ENCODE results near the gene TMPRSS9.
"Not testable (repeated sequence)": the region's sequence is repeated elsewhere in the genome, so short reads cannot be mapped to it uniquely, and the experiment has no call there.

The TMPRSS9 gene

DNA sequence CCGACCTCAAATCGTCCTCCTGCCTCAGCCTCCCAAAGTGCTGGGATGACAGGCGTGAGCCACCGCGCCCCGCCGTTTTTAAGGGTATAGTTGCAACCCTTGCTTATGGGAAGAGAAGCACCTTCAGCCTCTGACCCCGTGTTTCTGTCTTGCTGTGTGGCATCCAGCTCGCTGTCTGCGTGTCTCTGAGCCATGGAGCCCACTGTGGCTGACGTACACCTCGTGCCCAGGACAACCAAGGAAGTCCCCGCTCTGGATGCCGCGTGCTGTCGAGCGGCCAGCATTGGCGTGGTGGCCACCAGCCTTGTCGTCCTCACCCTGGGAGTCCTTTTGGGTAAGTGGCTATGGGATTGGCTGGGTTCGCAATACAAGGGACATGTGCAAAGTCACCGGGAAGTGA is 29.5 kb downstream of the TMPRSS9 start:
- H2AFZ ChIP-seq (ENCODE audit: low read length): no peak overlapping the region
- H3K79me2 ChIP-seq (ENCODE audit: insufficient read depth, low read length): no peaks in the 10 kb centered on the region
- H3K9me2 ChIP-seq (ENCODE audit: low read depth, low read length): no peaks in the 10 kb centered on the region
- TF ChIP-seq CTCF (IDR thresholded peaks at IDR 0.05; ENCODE audit: low read length) (no peak), EZH2 (IDR thresholded peaks at IDR 0.05; ENCODE audit: borderline replicate concordance, low read length) (no peak)
- no peaks in the 10 kb centered on the region for H3K9me3 ChIP-seq (ENCODE audit: low read length)
- no peak overlapping the region for H3K27ac ChIP-seq (ENCODE audit: low read depth, low read length, poor library complexity, severe bottlenecking)
- H4K20me1 ChIP-seq (ENCODE audit: insufficient read depth, low read length): no peaks in the 10 kb centered on the region
- H3K4me1 ChIP-seq (ENCODE audit: insufficient read depth, low read length, severe bottlenecking): peaks cover 10% of the 10 kb centered on the region
- H3K4me2 ChIP-seq (ENCODE audit: low read length): no peak overlapping the region
- no peaks in the 10 kb centered on the region for H3F3A ChIP-seq (ENCODE audit: insufficient read depth, low read length)
- H3K36me3 ChIP-seq (ENCODE audit: insufficient read depth, low read length): no peaks in the 10 kb centered on the region
- no peaks in the 10 kb centered on the region; the same call in 1 of the 2 replicates for H3K27me3 ChIP-seq (ENCODE audit: insufficient read depth, low read length)
- H3K4me3 ChIP-seq (ENCODE audit: low read depth, low read length, poor library complexity, severe bottlenecking): no peak overlapping the region
- no peak overlapping the region for H3K9ac ChIP-seq (ENCODE audit: low read length)

DNA sequence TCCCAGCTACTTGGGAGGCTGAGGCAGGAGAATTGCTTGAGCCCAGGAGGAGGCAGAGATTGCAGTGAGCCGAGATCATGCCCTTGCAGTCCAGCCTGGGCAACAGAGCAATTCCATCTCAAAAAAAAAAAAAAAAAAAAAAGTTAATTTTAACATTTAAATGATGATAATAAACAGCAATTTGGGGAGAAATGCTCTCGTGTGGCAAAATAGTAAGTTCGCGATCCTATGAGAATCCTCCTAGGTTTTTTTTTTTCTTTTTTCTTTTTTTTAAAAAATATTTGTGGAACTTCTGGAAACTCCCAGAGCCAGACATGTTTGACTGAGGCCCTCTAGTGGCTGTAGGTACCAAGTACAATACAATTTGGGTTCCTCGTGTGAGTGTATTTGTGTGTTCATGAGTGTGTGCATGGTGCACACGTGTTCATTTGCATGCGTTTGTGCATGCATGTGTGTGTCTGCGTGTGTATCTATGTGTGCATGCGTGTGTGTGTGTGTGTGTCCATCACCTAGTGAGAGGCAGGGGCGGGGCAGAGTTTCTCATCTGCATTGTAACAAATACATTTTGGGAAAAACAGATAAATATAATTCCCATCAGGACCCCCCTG is 31.2 kb downstream of the TMPRSS9 start:
- Histone ChIP-seq H3F3A (ENCODE audit: insufficient read depth, low read length) (no peaks in the 10 kb centered on the region), H2AFZ (ENCODE audit: low read length) (no peak overlapping the region), H3K27me3 (ENCODE audit: insufficient read depth, low read length) (peaks cover 4% of the 10 kb centered on the region; the same call in 1 of the 2 replicates), H3K9me2 (ENCODE audit: low read depth, low read length) (no peaks in the 10 kb centered on the region), H3K9ac (ENCODE audit: low read length) (no peak overlapping the region), H4K20me1 (ENCODE audit: insufficient read depth, low read length) (no peaks in the 10 kb centered on the region), H3K4me1 (ENCODE audit: insufficient read depth, low read length, severe bottlenecking) (peaks cover 14% of the 10 kb centered on the region), H3K36me3 (ENCODE audit: insufficient read depth, low read length) (no peaks in the 10 kb centered on the region), H3K4me2 (ENCODE audit: low read length) (no peak overlapping the region), H3K9me3 (ENCODE audit: low read length) (no peaks in the 10 kb centered on the region), H3K4me3 (ENCODE audit: low read depth, low read length, poor library complexity, severe bottlenecking) (no peak overlapping the region), H3K79me2 (ENCODE audit: insufficient read depth, low read length) (no peaks in the 10 kb centered on the region), H3K27ac (ENCODE audit: low read depth, low read length, poor library complexity, severe bottlenecking) (no peak overlapping the region)
- TF ChIP-seq EZH2 (IDR thresholded peaks at IDR 0.05; ENCODE audit: borderline replicate concordance, low read length): no peak
- TF ChIP-seq CTCF (IDR thresholded peaks at IDR 0.05; ENCODE audit: low read length): peak; percentile 76

GRCh38 chr19:2392366-2392765 is 32.3 kb downstream of the TMPRSS9 start:
- no peak for TF ChIP-seq EZH2 (IDR thresholded peaks at IDR 0.05; ENCODE audit: borderline replicate concordance, low read length)
- no peak for TF ChIP-seq CTCF (IDR thresholded peaks at IDR 0.05; ENCODE audit: low read length)
- H4K20me1 ChIP-seq (ENCODE audit: insufficient read depth, low read length): no peaks in the 10 kb centered on the region
- H3K4me3 ChIP-seq (ENCODE audit: low read depth, low read length, poor library complexity, severe bottlenecking): no peak overlapping the region
- no peaks in the 10 kb centered on the region for H3K9me2 ChIP-seq (ENCODE audit: low read depth, low read length)
- no peak overlapping the region for H3K4me2 ChIP-seq (ENCODE audit: low read length)
- H3K4me1 ChIP-seq (ENCODE audit: insufficient read depth, low read length, severe bottlenecking): peaks cover 14% of the 10 kb centered on the region
- no peak overlapping the region for H3K27ac ChIP-seq (ENCODE audit: low read depth, low read length, poor library complexity, severe bottlenecking)
- peaks cover 8% of the 10 kb centered on the region; the same call in 1 of the 2 replicates for H3K27me3 ChIP-seq (ENCODE audit: insufficient read depth, low read length)
- no peak overlapping the region for H3K9ac ChIP-seq (ENCODE audit: low read length)
- no peaks in the 10 kb centered on the region for H3F3A ChIP-seq (ENCODE audit: insufficient read depth, low read length)
- no peaks in the 10 kb centered on the region for H3K9me3 ChIP-seq (ENCODE audit: low read length)
- no peaks in the 10 kb centered on the region for H3K36me3 ChIP-seq (ENCODE audit: insufficient read depth, low read length)
- H2AFZ ChIP-seq (ENCODE audit: low read length): no peak overlapping the region
- H3K79me2 ChIP-seq (ENCODE audit: insufficient read depth, low read length): no peaks in the 10 kb centered on the region

GRCh38 chr19:2392899-2393298 is 32.8 kb downstream of the TMPRSS9 start:
- not testable (repeated sequence) for H3K9me3 ChIP-seq (ENCODE audit: low read length); H4K20me1 ChIP-seq (ENCODE audit: insufficient read depth, low read length); H2AFZ ChIP-seq (ENCODE audit: low read length); H3F3A ChIP-seq (ENCODE audit: insufficient read depth, low read length); H3K9ac ChIP-seq (ENCODE audit: low read length); H3K4me3 ChIP-seq (ENCODE audit: low read depth, low read length, poor library complexity, severe bottlenecking); H3K4me2 ChIP-seq (ENCODE audit: low read length); H3K27ac ChIP-seq (ENCODE audit: low read depth, low read length, poor library complexity, severe bottlenecking); H3K27me3 ChIP-seq (ENCODE audit: insufficient read depth, low read length); H3K36me3 ChIP-seq (ENCODE audit: insufficient read depth, low read length); H3K79me2 ChIP-seq (ENCODE audit: insufficient read depth, low read length); H3K9me2 ChIP-seq (ENCODE audit: low read depth, low read length)
- H3K4me1 ChIP-seq (ENCODE audit: insufficient read depth, low read length, severe bottlenecking): peaks cover 14% of the 10 kb centered on the region
